Spleen (tissue), 7 donors: Measurements from ENCODE around the gene PNMA8C.

ENCODE experiments used
- POLR2A ChIP-seq, 3 donors: fragments of 450-650 bp; IDR thresholded peaks; one replicate each; pipeline ENCODE4 v1.5.1; 2017; ENCODE audit warnings: antibody characterized with exemption in 3 of 3, mild to moderate bottlenecking in 1 of 3
- POLR2AphosphoS5 ChIP-seq, 3 donors: sonication (generic); formaldehyde crosslinking; IDR thresholded peaks; one replicate each; pipeline ENCODE4 v1.5.1; 2017; ENCODE audit warnings: antibody characterized with exemption in 3 of 3
- TF ChIP-seq, protein P1 (sequence below), 11 experiments: fragments of 200-600 bp in 7 of 11; fragments of 450-650 bp in 4 of 11; sonication (generic) in 4 of 11; IDR thresholded peaks in 8 of 11; conservative IDR thresholded peaks in 3 of 11; 1 replicate in 7 of 11; 2 replicates in 4 of 11; pipeline versions ENCODE4 v1.4.0 to v1.8.0; 2016 to 2021; ENCODE audit warnings: antibody characterized with exemption in 11 of 11, inconsistent platforms in 4 of 11, mild to moderate bottlenecking in 1 of 11
- donor health status: DM: no; HTN: no; CAD: no; lungs with moderate emphysema.
- donor health status: DM: no; HTN: no; CAD: no.
- donor health status: DM: no; HTN: no; CAD: no.

DNA sequence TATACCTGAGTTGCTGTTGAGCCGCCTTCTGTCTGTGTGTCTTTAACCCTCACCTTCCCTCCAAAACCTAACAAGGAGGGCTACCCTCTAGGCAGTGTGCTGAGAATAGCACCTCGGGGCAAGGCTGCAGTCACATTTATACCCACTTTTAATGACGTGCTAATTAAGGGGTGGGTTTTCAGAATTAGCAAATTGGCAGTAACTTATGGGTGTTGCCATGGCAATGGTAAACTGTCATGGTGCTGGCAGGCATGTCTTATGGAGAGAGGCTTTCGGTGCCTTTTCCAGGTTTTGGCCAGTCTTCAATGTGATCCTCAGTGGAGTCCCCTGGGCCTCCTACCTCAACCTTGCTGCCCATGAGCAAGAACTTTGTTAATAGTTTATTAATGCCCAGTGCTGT is 43.9 kb upstream of the PNMA8C start:
- TF ChIP-seq, protein P1, sequence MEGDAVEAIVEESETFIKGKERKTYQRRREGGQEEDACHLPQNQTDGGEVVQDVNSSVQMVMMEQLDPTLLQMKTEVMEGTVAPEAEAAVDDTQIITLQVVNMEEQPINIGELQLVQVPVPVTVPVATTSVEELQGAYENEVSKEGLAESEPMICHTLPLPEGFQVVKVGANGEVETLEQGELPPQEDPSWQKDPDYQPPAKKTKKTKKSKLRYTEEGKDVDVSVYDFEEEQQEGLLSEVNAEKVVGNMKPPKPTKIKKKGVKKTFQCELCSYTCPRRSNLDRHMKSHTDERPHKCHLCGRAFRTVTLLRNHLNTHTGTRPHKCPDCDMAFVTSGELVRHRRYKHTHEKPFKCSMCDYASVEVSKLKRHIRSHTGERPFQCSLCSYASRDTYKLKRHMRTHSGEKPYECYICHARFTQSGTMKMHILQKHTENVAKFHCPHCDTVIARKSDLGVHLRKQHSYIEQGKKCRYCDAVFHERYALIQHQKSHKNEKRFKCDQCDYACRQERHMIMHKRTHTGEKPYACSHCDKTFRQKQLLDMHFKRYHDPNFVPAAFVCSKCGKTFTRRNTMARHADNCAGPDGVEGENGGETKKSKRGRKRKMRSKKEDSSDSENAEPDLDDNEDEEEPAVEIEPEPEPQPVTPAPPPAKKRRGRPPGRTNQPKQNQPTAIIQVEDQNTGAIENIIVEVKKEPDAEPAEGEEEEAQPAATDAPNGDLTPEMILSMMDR (IDR thresholded peaks at IDR 0.05 in 8 of 11, conservative IDR thresholded peaks at IDR 0.05 in 3 of 11): no peak
- TF ChIP-seq POLR2AphosphoS5 (IDR thresholded peaks at IDR 0.05) (no peak), POLR2A (IDR thresholded peaks at IDR 0.05) (no peak)
